ENCODE data around the gene MACC1.
"Not testable (repeated sequence)": the region's sequence is repeated elsewhere in the genome, so short reads cannot be mapped to it uniquely, and the experiment has no call there.

Gene MACC1

GRCh38 chr7:20214921-20215669, 2.1 kb downstream of the MACC1 start:
- no peak overlapping the region for H3K27ac ChIP-seq
- TF ChIP-seq, protein P1, sequence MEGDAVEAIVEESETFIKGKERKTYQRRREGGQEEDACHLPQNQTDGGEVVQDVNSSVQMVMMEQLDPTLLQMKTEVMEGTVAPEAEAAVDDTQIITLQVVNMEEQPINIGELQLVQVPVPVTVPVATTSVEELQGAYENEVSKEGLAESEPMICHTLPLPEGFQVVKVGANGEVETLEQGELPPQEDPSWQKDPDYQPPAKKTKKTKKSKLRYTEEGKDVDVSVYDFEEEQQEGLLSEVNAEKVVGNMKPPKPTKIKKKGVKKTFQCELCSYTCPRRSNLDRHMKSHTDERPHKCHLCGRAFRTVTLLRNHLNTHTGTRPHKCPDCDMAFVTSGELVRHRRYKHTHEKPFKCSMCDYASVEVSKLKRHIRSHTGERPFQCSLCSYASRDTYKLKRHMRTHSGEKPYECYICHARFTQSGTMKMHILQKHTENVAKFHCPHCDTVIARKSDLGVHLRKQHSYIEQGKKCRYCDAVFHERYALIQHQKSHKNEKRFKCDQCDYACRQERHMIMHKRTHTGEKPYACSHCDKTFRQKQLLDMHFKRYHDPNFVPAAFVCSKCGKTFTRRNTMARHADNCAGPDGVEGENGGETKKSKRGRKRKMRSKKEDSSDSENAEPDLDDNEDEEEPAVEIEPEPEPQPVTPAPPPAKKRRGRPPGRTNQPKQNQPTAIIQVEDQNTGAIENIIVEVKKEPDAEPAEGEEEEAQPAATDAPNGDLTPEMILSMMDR (conservative IDR thresholded peaks at IDR 0.05): no peak
- no peak for TF ChIP-seq ZFX (IDR thresholded peaks at IDR 0.05)

DNA sequence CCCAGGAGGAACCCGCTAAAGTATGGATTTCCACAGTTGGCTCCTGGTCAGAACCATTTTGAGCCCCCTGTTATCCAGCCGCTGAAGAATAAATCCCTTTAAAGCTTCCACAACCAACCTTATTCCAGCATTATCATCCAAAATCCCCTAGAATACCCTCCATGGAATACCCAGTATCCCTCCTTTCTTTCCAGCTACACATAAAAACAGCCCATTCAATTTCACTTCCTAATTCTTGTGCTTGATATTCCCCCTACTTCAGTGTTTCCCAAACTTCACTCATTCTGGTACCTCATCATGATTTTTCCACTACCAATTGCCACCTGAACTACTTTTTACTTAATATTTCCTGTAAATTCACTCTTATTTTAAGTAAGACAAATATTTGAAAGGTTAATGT, 3.1 kb downstream of the MACC1 start:
- no peak for TF ChIP-seq ZFX (IDR thresholded peaks at IDR 0.05)
- TF ChIP-seq, protein P1 (conservative IDR thresholded peaks at IDR 0.05): no peak
- H3K27ac ChIP-seq: no peak overlapping the region

DNA sequence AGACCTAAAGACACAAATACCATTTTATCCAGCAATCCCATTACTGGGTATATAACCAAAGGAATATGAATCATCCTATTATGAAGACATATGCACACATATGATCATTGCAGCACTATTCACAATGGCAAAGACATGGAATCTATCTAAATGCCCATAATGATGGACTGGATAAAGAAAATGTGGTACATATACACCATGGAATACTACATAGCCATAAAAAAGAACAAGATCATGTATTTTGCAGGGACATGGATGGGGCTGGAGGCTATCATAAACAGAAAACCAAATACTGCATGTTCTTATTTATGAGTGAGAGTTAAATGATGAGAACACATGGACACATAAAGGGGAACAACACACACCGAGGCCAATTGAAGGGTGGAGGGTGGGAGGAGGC, 3.8 kb downstream of the MACC1 start:
- H3K27ac ChIP-seq: no peak overlapping the region
- no peak for TF ChIP-seq ZFX (IDR thresholded peaks at IDR 0.05)
- TF ChIP-seq, protein P1 (conservative IDR thresholded peaks at IDR 0.05): no peak

- no peak overlapping the region for H3K27ac ChIP-seq
- no peak for TF ChIP-seq ZFX (IDR thresholded peaks at IDR 0.05)
- TF ChIP-seq, protein P1 (conservative IDR thresholded peaks at IDR 0.05): no peak
These were observed 5.8 kb downstream of the MACC1 start for GRCh38 chr7:20211376-20211775.

DNA sequence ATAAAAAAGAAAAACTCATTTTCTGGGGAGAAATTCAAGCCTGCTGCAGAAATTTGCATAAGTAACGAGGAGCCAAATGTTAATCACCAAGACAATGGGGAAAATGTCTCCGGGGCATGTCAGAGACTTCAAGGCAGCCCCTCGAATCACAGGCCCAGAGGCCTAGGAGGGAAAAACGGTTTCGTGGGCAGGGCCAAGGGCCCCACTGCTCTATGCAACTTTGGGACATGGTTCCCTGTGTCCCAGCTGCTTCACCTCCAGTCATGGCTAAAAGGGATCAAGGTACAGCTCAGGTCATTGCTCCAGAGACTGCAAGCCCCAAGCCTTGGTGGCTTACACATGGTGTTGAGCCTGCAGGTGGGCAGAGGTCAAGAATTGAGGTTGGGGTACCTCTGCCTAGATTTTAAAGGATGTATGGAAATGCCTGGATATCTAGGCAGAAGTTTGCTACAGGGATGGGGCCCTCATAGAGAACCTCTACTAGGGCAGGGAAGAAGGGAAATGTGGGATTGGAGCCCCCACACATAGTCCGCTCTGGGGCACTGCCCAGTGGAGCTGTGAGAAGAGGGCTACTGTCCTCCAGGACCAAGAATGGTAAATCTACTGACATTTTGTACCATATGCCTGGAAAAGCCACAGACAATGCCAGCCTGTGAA, 8.4 kb downstream of the MACC1 start:
- no peak for TF ChIP-seq ZFX (IDR thresholded peaks at IDR 0.05)
- TF ChIP-seq, protein P1 (conservative IDR thresholded peaks at IDR 0.05): no peak
- no peak overlapping the region for H3K27ac ChIP-seq

DNA sequence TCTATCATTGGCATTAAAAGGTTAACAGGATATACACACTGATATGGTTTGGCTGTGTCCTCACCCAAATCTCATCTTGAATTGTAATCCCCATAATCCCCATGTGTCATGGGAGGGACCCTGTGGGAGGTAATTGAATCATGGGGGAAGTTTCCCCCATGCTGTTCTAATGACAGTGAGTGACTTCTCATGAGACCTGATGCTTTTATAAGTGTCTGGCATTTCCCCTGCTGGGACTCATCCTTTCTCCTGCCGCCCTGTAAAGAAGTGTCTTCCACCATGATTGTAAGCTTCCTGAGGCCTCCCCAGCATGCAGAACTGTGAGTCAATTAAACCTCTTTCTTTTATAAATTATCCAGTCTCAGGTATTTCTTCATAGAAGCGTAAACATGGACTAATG, 9.4 kb downstream of the MACC1 start:
- not testable (repeated sequence) for H3K27ac ChIP-seq

DNA sequence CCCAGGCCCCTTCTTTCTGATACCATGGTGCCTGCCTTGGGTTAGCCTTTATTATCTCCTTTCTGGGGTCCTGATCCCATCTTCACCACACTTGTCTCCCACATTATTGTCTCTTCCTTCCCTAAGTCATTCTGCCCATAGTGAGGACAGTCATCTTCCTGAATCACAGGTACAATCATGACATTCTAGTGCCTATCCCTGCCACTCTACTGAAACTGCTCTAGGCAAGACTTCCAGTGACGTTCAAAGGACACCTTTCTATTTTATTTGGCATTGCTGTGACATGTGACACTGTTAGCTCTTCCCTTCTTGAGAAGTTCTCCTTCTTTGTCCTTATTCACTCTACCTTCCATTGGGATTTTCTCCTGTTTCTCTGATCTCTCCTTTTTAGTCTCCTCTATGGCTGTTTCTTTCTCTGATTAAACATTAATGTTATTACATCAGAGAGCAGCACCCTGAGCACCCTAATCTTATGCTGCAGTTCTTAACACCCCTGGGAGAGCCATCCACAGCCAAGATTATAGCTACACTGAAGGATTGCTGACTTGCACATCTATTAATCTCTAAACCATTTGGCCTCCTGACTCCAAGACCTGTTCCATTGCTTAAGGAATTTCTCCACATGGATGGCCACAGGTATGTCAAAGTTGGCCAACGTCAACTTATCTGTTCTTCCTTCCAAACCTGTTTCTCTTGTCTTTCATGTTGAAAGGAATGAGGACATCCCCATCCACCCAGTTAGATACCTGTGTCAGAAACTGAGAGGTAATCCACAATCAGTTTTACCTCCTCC, 10.9 kb downstream of the MACC1 start:
- no peak for TF ChIP-seq ZFX (IDR thresholded peaks at IDR 0.05)
- TF ChIP-seq, protein P1 (conservative IDR thresholded peaks at IDR 0.05): no peak
- no peak overlapping the region for H3K27ac ChIP-seq

Data from C4-2B (cell line).